BE2C (cell line): ENCODE results near the gene IL13.
"Not testable (repeated sequence)": the region's sequence is repeated elsewhere in the genome, so short reads cannot be mapped to it uniquely, and the experiment has no call there.

Source experiments
- DNase-seq: peaks from one replicate; pipeline ENCODE4 v3.0.0-alpha.2; 2020
- H3K27me3 ChIP-seq: fragments of 250-450 bp; sonication (Bioruptor Pico); 2 replicates; pipeline ENCODE4 v1.5.1; 2020; ENCODE audit warnings: mild to moderate bottlenecking
- H3K36me3 ChIP-seq: fragments of 250-450 bp; sonication (Bioruptor Pico); 2 replicates; pipeline ENCODE4 v1.5.1; 2020; ENCODE audit warnings: mild to moderate bottlenecking
- H3K4me1 ChIP-seq: fragments of 250-450 bp; sonication (Bioruptor Pico); 2 replicates; pipeline ENCODE4 v1.5.1; 2020
- H3K4me3 ChIP-seq: 2 replicates; pipeline ENCODE4 v1.5.1; 2011; ENCODE audit warnings: low read depth, low read length
- H3K9me3 ChIP-seq: fragments of 250-450 bp; sonication (Bioruptor Pico); 2 replicates; pipeline ENCODE4 v1.5.1; 2020
- TF ChIP-seq, protein P1 (sequence below): IDR thresholded peaks from 2 replicates; pipeline ENCODE4 v1.5.1; 2012; ENCODE audit warnings: mild to moderate bottlenecking, low read depth, low read length

IL13 gene

DNA sequence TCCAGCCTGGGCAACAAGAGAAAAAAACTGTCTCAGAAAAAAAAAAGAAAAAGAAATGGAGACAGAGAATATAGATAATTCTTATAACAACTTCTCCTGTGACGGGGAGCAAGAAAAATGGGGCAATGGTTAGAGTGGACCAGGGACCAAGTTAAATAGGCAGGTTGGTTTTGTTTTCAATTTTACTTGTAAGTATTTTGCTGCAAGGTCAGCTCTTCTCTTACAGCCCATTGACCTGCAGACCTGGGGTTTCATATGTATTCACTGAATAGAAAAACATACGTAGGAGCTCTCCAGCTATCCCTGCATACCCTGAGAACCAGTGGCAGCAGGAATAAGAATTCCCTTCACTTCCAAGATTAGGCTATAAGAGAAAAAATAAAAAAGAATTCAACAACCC, 29.2 kb upstream of the IL13 start:
- Histone ChIP-seq H3K27me3 (no peaks in the 10 kb centered on the region), H3K4me1 (no peaks in the 10 kb centered on the region), H3K4me3 (no peak overlapping the region), H3K36me3 (peaks cover 7% of the 10 kb centered on the region), H3K9me3 (no peaks in the 10 kb centered on the region)
- no peak for DNase-seq
- TF ChIP-seq, protein P1, sequence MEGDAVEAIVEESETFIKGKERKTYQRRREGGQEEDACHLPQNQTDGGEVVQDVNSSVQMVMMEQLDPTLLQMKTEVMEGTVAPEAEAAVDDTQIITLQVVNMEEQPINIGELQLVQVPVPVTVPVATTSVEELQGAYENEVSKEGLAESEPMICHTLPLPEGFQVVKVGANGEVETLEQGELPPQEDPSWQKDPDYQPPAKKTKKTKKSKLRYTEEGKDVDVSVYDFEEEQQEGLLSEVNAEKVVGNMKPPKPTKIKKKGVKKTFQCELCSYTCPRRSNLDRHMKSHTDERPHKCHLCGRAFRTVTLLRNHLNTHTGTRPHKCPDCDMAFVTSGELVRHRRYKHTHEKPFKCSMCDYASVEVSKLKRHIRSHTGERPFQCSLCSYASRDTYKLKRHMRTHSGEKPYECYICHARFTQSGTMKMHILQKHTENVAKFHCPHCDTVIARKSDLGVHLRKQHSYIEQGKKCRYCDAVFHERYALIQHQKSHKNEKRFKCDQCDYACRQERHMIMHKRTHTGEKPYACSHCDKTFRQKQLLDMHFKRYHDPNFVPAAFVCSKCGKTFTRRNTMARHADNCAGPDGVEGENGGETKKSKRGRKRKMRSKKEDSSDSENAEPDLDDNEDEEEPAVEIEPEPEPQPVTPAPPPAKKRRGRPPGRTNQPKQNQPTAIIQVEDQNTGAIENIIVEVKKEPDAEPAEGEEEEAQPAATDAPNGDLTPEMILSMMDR = no peak

DNA sequence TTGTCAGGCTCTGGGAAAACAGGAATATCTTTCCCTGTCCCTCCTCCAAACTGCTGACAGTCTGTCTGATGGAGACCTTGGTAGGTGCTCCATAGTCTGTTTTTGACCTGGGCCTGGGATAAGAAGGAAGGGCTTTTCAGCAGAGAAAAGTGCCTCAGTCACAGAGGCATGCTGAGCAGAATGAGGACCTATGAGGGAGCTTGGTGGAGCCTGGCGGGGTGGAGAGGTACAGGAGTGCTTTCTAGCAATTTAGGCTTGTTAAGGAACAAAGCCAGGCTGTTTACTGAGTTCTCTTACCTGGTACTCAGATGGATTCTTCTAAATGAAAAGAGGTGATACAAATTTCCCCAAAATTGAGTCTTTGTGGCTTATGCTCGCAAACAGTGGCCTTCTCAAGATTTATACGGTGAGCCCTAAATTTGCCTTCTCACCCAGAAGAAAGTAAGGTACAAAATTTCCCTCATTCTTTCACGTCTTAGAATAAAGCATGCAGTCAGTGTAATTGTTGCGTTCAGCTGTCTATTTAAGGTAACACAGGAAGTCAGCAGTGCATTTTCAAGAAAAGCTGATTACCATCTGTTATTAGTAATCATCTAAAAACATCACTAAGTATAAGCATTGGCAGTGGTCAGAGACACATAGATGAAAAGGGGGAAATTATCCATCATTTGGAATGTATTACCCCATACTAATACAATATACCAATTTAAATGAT, 28.6 kb upstream of the IL13 start:
- Histone ChIP-seq H3K4me3 (no peak overlapping the region), H3K4me1 (no peaks in the 10 kb centered on the region), H3K27me3 (no peaks in the 10 kb centered on the region), H3K36me3 (peaks cover 7% of the 10 kb centered on the region), H3K9me3 (no peaks in the 10 kb centered on the region)
- TF ChIP-seq, protein P1 = no peak
- no peak for DNase-seq

DNA sequence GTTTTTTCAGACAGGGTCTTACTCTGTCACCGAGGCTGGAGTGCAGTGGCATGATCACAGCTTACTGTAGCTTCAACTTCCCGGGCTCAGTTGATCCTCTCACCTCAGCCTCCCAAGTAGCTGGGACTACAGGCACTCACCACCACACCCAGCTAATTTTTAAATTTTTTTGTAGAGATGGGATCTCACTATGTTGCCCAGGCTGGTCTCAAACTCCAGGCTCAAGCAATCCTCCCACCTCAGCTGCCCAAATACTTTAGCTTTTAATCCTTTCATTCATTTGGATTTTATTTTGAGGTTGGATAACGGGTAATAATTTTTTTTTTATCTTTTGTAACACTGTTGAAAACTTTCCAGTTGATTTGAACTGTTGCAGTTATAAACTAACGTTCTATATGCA, 24.4 kb upstream of the IL13 start:
- not testable (repeated sequence) for H3K27me3 ChIP-seq, H3K9me3 ChIP-seq, H3K4me1 ChIP-seq, DNase-seq, H3K4me3 ChIP-seq
- peaks cover 18% of the 10 kb centered on the region for H3K36me3 ChIP-seq

DNA sequence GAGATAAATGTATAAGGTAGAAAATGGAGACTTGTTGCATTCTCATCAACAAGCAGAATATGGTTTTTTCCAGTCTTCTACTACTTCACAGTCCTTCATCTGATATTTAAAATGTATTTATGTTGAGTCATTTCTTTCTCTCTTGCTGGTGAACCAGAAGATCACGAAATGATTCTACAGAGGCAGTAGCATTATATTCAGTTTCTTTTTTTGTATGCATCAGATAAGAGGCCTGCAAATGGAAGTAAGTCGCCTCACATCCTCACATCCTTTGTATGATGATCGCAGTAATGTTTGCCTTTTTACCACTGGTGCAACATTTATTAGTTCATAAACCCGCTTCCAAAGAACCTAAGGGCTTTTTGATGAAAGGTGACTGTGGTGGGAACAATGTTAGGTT, 22.1 kb upstream of the IL13 start:
- no peaks in the 10 kb centered on the region for H3K4me1 ChIP-seq
- TF ChIP-seq, protein P1 = no peak
- H3K27me3 ChIP-seq = no peaks in the 10 kb centered on the region
- peaks cover 25% of the 10 kb centered on the region for H3K36me3 ChIP-seq
- DNase-seq = no peak
- no peaks in the 10 kb centered on the region for H3K9me3 ChIP-seq
- H3K4me3 ChIP-seq = no peak overlapping the region

DNA sequence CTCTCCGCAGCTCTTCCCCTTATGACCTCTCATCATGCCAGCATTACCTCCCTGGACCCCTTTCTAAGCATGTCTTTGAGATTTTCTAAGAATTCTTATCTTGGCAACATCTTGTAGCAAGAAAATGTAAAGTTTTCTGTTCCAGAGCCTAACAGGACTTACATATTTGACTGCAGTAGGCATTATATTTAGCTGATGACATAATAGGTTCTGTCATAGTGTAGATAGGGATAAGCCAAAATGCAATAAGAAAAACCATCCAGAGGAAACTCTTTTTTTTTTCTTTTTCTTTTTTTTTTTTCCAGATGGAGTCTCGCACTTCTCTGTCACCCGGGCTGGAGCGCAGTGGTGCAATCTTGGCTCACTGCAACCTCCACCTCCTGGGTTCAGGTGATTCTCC, 20.7 kb upstream of the IL13 start:
- no peak for DNase-seq
- H3K36me3 ChIP-seq = peaks cover 25% of the 10 kb centered on the region
- no peak overlapping the region for H3K4me3 ChIP-seq
- TF ChIP-seq, protein P1 = no peak
- no peaks in the 10 kb centered on the region for H3K27me3 ChIP-seq
- no peaks in the 10 kb centered on the region for H3K4me1 ChIP-seq
- H3K9me3 ChIP-seq = no peaks in the 10 kb centered on the region

DNA sequence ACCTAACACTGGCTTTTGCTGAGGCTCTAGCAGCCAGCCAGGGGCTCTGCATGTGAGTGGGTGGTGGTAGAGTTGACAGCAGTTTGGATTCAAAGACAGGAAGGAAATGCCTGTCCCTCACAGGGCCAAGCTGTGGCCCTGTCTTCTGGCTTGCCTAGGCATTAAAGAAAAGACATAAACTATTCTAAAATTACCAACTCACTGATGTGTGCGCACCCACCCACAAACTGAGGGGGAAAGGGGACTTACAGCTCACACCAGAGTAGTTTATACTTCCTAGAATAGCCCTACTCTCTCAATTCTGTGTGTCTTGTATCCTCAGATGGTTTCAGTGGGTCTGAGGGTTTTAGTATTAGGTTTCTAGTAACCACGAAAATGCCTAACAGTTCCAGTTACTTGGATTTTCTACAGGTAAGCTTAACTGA, 18.3 kb upstream of the IL13 start:
- peaks cover 25% of the 10 kb centered on the region for H3K36me3 ChIP-seq

More for the DNA sequence above, 18.3 kb upstream of the IL13 start:
- H3K4me3 ChIP-seq = no peak overlapping the region
- H3K4me1 ChIP-seq = no peaks in the 10 kb centered on the region
- H3K27me3 ChIP-seq = no peaks in the 10 kb centered on the region
- TF ChIP-seq, protein P1 = no peak
- H3K9me3 ChIP-seq = no peaks in the 10 kb centered on the region
- DNase-seq = no peak
